ENCODE data around the gene CDC16.

DNA sequence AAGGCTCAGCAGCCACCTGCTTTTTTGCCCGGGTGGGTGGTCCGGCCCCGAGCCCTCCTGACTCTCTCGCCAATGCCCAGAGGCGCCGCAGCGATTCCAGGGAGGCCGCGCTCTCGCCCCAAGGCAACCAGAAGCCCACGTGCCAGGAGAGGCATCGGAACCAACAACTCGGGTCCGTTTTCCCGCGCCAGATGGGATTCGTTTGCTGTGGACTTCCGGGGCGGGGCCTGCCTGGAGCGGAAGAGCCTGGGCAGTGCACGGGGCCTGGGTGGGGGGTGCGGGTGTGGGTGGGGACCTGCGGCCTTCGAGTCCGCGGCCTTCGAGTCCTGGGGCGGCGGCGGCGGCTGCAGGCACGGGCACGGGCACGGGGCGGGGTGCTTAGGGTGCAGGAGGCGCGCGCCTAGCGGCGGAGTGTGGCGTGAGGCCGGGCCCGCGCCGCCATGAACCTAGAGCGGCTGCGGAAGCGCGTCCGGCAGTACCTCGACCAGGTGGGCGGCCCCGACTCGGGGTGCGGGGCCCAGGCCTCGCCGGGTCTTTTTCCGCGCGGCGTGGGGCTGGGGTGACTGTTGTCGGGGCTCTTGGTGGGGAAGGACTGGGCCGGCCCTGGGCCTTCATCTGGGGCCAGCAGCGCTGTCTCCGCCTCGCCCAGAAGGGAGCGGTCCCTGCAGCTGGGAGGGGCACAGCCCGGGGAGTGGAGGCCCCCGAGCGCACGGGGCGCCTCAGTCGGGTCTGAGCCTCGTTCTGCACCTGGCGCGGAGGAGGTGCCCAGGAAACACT is at the start of gene CDC16:
- TF ChIP-seq EZH2phosphoT487 (IDR thresholded peaks at IDR 0.05; ENCODE audit: borderline replicate concordance), result no peak
- TF ChIP-seq, protein P1, sequence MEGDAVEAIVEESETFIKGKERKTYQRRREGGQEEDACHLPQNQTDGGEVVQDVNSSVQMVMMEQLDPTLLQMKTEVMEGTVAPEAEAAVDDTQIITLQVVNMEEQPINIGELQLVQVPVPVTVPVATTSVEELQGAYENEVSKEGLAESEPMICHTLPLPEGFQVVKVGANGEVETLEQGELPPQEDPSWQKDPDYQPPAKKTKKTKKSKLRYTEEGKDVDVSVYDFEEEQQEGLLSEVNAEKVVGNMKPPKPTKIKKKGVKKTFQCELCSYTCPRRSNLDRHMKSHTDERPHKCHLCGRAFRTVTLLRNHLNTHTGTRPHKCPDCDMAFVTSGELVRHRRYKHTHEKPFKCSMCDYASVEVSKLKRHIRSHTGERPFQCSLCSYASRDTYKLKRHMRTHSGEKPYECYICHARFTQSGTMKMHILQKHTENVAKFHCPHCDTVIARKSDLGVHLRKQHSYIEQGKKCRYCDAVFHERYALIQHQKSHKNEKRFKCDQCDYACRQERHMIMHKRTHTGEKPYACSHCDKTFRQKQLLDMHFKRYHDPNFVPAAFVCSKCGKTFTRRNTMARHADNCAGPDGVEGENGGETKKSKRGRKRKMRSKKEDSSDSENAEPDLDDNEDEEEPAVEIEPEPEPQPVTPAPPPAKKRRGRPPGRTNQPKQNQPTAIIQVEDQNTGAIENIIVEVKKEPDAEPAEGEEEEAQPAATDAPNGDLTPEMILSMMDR (conservative IDR thresholded peaks at IDR 0.05; ENCODE audit: low read length), result 0 out of 2 replicates have a peak, but pooled peaks have one; percentile 14

All from Loucy (cell line).